GM20000 (cell line): ENCODE results near the gene CRADD.

ENCODE experiments used
- DNase-seq: peaks from one replicate; pipeline ENCODE4 v3.0.0; 2012; ENCODE audit warnings: low spot score
- TF ChIP-seq, protein P1 (sequence below): IDR thresholded peaks from 2 replicates; pipeline ENCODE4 v1.5.1; 2012; ENCODE audit warnings: mild to moderate bottlenecking, control low read depth; ENCODE audit errors: extremely low read depth, missing control alignments

CRADD gene

DNA sequence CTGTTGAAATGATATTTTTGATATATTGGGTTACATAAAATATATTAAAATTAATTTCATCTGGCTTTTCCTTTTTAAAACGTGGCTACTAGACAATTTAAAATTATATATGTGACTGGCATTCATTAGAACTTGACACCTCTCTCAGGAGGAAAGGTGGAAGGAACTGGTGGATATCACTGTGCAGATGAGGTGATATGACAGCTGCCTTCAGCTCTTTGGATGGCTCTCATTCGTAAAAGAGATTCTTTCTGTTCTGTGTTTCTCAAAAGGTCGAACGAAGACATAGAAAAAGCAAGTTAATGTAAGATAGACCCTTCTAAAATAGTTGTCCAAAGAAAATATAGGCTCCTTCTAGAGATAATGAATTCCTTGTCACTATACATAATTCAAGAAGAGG, 36.6 kb downstream of the CRADD start:
- no peak for DNase-seq
- TF ChIP-seq, protein P1, sequence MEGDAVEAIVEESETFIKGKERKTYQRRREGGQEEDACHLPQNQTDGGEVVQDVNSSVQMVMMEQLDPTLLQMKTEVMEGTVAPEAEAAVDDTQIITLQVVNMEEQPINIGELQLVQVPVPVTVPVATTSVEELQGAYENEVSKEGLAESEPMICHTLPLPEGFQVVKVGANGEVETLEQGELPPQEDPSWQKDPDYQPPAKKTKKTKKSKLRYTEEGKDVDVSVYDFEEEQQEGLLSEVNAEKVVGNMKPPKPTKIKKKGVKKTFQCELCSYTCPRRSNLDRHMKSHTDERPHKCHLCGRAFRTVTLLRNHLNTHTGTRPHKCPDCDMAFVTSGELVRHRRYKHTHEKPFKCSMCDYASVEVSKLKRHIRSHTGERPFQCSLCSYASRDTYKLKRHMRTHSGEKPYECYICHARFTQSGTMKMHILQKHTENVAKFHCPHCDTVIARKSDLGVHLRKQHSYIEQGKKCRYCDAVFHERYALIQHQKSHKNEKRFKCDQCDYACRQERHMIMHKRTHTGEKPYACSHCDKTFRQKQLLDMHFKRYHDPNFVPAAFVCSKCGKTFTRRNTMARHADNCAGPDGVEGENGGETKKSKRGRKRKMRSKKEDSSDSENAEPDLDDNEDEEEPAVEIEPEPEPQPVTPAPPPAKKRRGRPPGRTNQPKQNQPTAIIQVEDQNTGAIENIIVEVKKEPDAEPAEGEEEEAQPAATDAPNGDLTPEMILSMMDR = no peak

DNA sequence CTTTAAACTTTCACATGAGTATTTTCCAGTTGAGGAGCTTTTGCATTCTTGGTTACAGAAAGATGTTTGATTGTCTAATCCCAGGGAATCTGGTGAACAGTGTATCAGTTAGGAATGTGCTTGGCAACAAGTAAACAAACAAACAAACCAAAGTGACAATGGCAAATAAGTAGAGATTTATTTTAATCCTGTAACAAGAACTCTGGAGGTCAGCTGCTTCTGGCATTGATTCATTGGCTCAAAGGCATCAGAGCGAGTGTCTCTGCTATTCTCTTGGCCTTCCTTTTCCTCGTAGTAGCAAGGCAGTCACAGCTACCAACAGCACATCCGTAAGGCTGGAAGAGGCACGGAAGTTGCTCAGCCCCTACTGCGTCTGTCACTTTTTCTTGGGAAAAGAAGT, 37.2 kb downstream of the CRADD start:
- TF ChIP-seq, protein P1 = no peak
- DNase-seq = no peak

DNA sequence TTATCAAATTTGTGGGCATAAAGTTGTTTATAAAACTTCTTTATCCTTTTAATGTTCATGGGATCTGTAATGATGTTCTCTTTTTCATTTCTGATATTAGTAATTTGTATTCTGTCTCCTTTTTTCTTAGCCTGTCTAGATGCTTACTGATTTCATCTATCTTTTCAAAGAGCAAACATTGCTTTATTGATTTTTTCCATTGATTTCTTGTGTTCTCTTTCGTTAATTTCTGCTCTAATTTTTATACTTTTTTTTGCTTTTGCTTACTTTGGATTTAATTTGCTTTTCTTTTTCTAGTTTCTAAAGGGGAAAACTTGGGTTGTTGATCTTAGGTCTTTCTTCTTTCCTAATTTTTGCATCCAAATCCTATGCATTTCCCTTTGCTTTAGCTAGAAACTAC, 42.5 kb downstream of the CRADD start:
- no peak for DNase-seq

DNA sequence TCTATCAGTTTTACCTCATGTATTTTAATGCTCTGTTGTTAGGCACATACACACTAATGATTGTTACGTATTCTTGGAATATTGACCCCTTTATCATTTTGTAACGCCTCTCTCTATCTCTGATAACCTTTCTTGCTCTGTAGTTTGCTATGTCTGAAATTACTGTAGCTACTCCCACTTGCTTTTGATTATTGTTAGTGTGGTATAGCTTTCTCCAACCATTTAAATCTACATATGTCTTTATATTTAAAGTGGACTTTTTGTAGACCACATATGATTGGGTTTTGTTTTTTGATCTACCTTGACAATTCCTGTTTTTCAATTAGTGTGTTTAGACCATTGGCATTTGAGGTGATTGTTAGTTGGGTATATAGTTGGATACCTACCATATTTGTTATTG, 43.4 kb downstream of the CRADD start:
- TF ChIP-seq, protein P1 = no peak
- no peak for DNase-seq

More for the DNA sequence above, 42.5 kb downstream of the CRADD start:
- TF ChIP-seq, protein P1 = no peak

DNA sequence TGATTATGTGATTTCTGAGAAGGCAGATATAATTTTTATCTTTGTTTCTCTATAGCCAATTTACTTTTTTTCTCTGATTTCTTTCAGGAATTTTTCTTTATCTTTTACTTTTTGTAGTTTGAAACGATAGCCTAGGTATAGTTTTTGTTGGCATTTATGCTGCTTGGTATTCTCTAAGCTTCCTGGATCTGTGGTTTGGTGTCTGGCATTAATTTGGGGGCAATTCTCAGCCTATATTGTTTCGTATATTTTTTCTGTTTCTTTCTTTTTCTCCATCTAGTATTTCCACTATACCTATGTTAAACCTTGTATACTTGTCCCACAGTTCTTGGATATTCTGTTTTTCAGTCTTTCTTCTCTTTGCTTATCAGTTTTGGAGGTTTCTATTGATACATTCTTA, 45.0 kb downstream of the CRADD start:
- TF ChIP-seq, protein P1 = no peak

DNA sequence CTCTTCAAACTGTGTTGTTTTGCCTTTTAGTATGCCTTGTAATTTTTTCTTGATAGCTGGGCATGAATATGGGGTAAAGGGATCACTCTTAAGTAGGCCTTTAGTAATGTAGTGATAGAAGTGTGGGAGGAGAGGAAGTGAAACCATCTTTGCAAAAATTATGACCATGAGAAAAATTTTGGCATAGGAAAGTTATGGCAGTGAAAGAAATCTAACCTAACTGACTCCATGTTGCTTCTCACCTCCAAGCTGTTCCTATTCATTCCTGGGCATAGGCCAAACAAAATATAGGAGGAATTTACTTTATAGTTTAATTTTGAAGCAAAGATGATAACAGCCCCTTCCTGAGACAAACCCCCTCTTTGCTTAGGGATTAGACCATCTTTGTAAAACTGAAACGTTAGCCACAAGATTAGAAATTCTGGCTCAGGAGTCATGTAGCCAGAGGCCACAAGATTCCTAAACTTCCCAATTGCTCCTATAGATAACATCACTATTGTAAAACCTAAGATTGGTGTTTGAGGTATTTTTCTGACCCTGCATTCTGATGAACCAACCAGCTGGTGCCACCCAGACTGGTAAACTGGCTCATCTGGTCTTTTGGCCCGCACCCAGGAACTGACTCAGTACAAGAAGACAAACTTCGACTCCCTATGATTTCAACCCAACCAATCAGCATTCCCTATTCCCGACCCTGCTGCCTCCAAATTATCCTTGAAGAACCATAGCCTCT, 45.8 kb downstream of the CRADD start:
- DNase-seq = no peak
- TF ChIP-seq, protein P1 = no peak

More for the DNA sequence above, 45.0 kb downstream of the CRADD start:
- no peak for DNase-seq

DNA sequence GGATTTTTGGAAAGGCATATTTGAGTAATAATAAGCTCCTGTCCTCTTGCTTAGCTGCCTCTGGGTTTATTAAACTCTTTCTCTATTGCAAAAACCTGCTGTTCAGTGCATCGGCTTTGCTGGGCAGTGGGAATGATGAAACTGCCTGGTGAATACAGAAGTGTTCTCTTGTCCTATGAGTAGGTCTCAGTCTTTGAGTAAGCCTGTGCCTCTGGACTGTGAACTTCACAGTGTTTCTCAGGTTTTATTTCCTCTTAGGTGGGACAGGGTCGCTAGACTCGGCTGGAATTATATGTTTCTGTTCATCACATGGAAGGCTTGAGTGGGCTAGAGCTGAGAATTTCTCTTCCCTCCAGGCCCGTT, 46.4 kb downstream of the CRADD start:
- DNase-seq = no peak
- TF ChIP-seq, protein P1 = no peak
